Mesodermal cell (in vitro differentiated cells): Measurements from ENCODE around the gene PCNP.
"Not testable (repeated sequence)": the region's sequence is repeated elsewhere in the genome, so short reads cannot be mapped to it uniquely, and the experiment has no call there.

Source experiments
- H3K27ac ChIP-seq: 2 replicates; pipeline ENCODE4 v1.7.0; 2013; ENCODE audit warnings: mild to moderate bottlenecking, low read depth, low read length, moderate library complexity; ENCODE audit not compliant: severe bottlenecking
- H3K36me3 ChIP-seq: 2 replicates; pipeline ENCODE4 v1.7.1; 2013; ENCODE audit warnings: mild to moderate bottlenecking, low read length, moderate library complexity; ENCODE audit not compliant: control insufficient read depth, insufficient read depth
- H3K4me1 ChIP-seq: one replicate; pipeline ENCODE4 v1.7.1; 2013; ENCODE audit warnings: mild to moderate bottlenecking, low read length; ENCODE audit not compliant: insufficient read depth, control insufficient read depth, poor library complexity, severe bottlenecking
- H3K4me3 ChIP-seq: 2 replicates; pipeline ENCODE4 v1.7.0; 2013; ENCODE audit warnings: low read length, control low read depth, mild to moderate bottlenecking; ENCODE audit not compliant: insufficient read depth, poor library complexity, severe bottlenecking; ENCODE audit errors: extremely low read depth
- H3K9me3 ChIP-seq: 2 replicates; pipeline ENCODE4 v1.7.1; 2013; ENCODE audit warnings: mild to moderate bottlenecking, low read length, moderate library complexity; ENCODE audit not compliant: control insufficient read depth
- WGBS, 2 experiments: methylation state at CpG; one replicate each; pipeline ENCODE4 v1.1.5; 2013; ENCODE audit warnings: missing lambda C conversion rate in 2 of 2; ENCODE audit not compliant: insufficient coverage in 2 of 2; 5-methylcytosine and 5-hydroxymethylcytosine counted together

Gene PCNP

GRCh38 chr3:101536955-101537354, 37.0 kb upstream of the PCNP start:
- no CpG with 5 or more reads among the region's 1 CpG for WGBS, 2 experiments
- H3K9me3 ChIP-seq, H3K36me3 ChIP-seq, H3K27ac ChIP-seq, H3K4me3 ChIP-seq: not testable (repeated sequence)
- H3K4me1 ChIP-seq = peaks cover 27% of the 10 kb centered on the region

- no peaks in the 10 kb centered on the region for H3K4me1 ChIP-seq
- peaks cover 5% of the 10 kb centered on the region for H3K9me3 ChIP-seq
- H3K36me3 ChIP-seq = no peaks in the 10 kb centered on the region
- no peak overlapping the region for H3K4me3 ChIP-seq
- no peak overlapping the region for H3K27ac ChIP-seq
These were observed 31.0 kb upstream of the PCNP start for GRCh38 chr3:101542957-101543356.

GRCh38 chr3:101544161-101544850, 29.7 kb upstream of the PCNP start:
- no peak overlapping the region for H3K27ac ChIP-seq
- H3K36me3 ChIP-seq = no peaks in the 10 kb centered on the region
- peaks cover 5% of the 10 kb centered on the region for H3K9me3 ChIP-seq
- H3K4me3 ChIP-seq = no peak overlapping the region
- no CpG with 5 or more reads among the region's 1 CpG for WGBS, 2 experiments
- no peaks in the 10 kb centered on the region for H3K4me1 ChIP-seq

- Histone ChIP-seq H3K36me3 (no peaks in the 10 kb centered on the region), H3K27ac (no peak overlapping the region), H3K4me3 (no peak overlapping the region), H3K4me1 (no peaks in the 10 kb centered on the region), H3K9me3 (peaks cover 11% of the 10 kb centered on the region)
- no CpG with 5 or more reads among the region's 2 CpGs for WGBS, 2 experiments
These were observed 25.4 kb upstream of the PCNP start for GRCh38 chr3:101548527-101549105.

GRCh38 chr3:101549473-101549872, 24.5 kb upstream of the PCNP start:
- H3K27ac ChIP-seq = no peak overlapping the region
- no peaks in the 10 kb centered on the region for H3K36me3 ChIP-seq
- H3K4me1 ChIP-seq = no peaks in the 10 kb centered on the region
- WGBS, 2 experiments = no CpG with 5 or more reads among the region's 1 CpG
- H3K4me3 ChIP-seq = no peak overlapping the region
- peaks cover 11% of the 10 kb centered on the region for H3K9me3 ChIP-seq

- peaks cover 11% of the 10 kb centered on the region for H3K9me3 ChIP-seq
- not testable (repeated sequence) for H3K4me3 ChIP-seq, H3K4me1 ChIP-seq, H3K36me3 ChIP-seq, H3K27ac ChIP-seq
- 98 to 99% methylated on average over 12 to 37 of the region's 50 CpGs for WGBS, 2 experiments
These were observed 22.5 kb upstream of the PCNP start for GRCh38 chr3:101551359-101552081.

GRCh38 chr3:101553381-101553780, 20.6 kb upstream of the PCNP start:
- 80 to 84% methylated on average over 4 to 5 of the region's 5 CpGs for WGBS, 2 experiments
- H3K36me3 ChIP-seq, H3K4me1 ChIP-seq, H3K27ac ChIP-seq, H3K9me3 ChIP-seq, H3K4me3 ChIP-seq: not testable (repeated sequence)

- H3K27ac ChIP-seq = no peak overlapping the region
- H3K36me3 ChIP-seq = no peaks in the 10 kb centered on the region
- WGBS, 2 experiments = 100% methylated on average over 1 of the region's 3 CpGs; no CpG with 5 or more reads in 1 of the 2 experiments
- no peaks in the 10 kb centered on the region for H3K9me3 ChIP-seq
- no peaks in the 10 kb centered on the region for H3K4me1 ChIP-seq
- H3K4me3 ChIP-seq = no peak overlapping the region
These were observed 17.9 kb upstream of the PCNP start for GRCh38 chr3:101556064-101556463.

GRCh38 chr3:101561630-101562328, 12.2 kb upstream of the PCNP start, which contains the start of gene TRMT10C:
Gene TRMT10C (plus strand): TSS chr3:101561868. CDS start chr3:101564782, 2,914 bp downstream.
- Histone ChIP-seq H3K4me1 (no peaks in the 10 kb centered on the region), H3K9me3 (no peaks in the 10 kb centered on the region), H3K36me3 (peaks cover 40% of the 10 kb centered on the region), H3K4me3 (peak within 1 kb of the TSS; percentile 96), H3K27ac (peak within 1 kb of the TSS; percentile 92)
- WGBS, 2 experiments = 0 to 1% methylated on average over 16 to 21 of the region's 35 CpGs

- peaks cover 12% of the 10 kb centered on the region for H3K4me1 ChIP-seq
- H3K4me3 ChIP-seq = no peak overlapping the region
- peaks cover 50% of the 10 kb centered on the region for H3K36me3 ChIP-seq
- H3K27ac ChIP-seq = no peak overlapping the region
- 97 to 100% methylated on average over 2 to 3 of the region's 6 CpGs for WGBS, 2 experiments
- no peaks in the 10 kb centered on the region for H3K9me3 ChIP-seq
These were observed 6.3 kb upstream of the PCNP start for GRCh38 chr3:101567528-101568317.
